HG02943 (cell line): ENCODE data around the gene C11orf91.

Source experiments
- ATAC-seq: cut with Tn5 transposase; IDR thresholded peaks from one replicate; pipeline ENCODE4 v1.9.1; 2021; ENCODE audit warnings: mild to moderate bottlenecking, low read depth, moderate library complexity; ENCODE audit not compliant: unreplicated experiment

C11orf91 gene

GRCh38 chr11:33654594-33654993, 46.0 kb downstream of the C11orf91 start:
- no peak for ATAC-seq

GRCh38 chr11:33652930-33653329, 47.7 kb downstream of the C11orf91 start:
- no peak for ATAC-seq

GRCh38 chr11:33652431-33652830, 48.2 kb downstream of the C11orf91 start:
- ATAC-seq = no peak

- ATAC-seq = no peak
Measured at GRCh38 chr11:33651990-33652389, 48.6 kb downstream of the C11orf91 start.

GRCh38 chr11:33651555-33651954, 49.1 kb downstream of the C11orf91 start:
- no peak for ATAC-seq

GRCh38 chr11:33649944-33650343, 50.7 kb downstream of the C11orf91 start:
- no peak for ATAC-seq
